K562 (cell line): ENCODE results near the gene CCDC196. TPM values are rescaled to one million over a fixed set of nuclear protein-coding genes. Genes with fewer than 3 reads are reported as not detected.

Experiments used
- ATAC-seq: fragments of 200-7000 bp; cut with Tn5 transposase; 3 replicates; pipeline ENCODE4 v1.9.1; 2020; ENCODE audit warnings: moderate library complexity
- BruUV-seq: library from RNA; stranded (reverse); fragments of 400-500 nt; replicated peaks from 2 replicates; lab custom pipeline; 2021; lab: Mats Ljungman, UMichigan
- CTCF ChIA-PET: fragments of 300-600 bp; formaldehyde crosslinking; extraction: SDS; loops from one replicate; lab custom pipeline; 2021; ENCODE audit warnings: low intra/inter-chr PET ratio; lab: Yijun Ruan, JAX
- POLR2A ChIA-PET: fragments of 300-600, 350-650 bp; sonication (Branson Sonifier 250); formaldehyde crosslinking; extraction: SDS; loops from one replicate; lab custom pipeline; 2021; ENCODE audit warnings: antibody characterized with exemption, inconsistent platforms; lab: Yijun Ruan, JAX
- DNase-seq, 4 experiments: peaks; one replicate each; pipeline versions ENCODE4 v3.0.0 to v3.0.0-alpha.2; 2011 to 2018; ENCODE audit warnings: low spot score in 3 of 4, mixed read lengths in 3 of 4; ENCODE audit errors: extremely low read depth in 1 of 4
- FAIRE-seq: peaks from 2 replicates; lab custom pipeline; 2011; peaks lifted over from hg19 to GRCh38; lab: Jason Lieb, UNC
- H2AFZ ChIP-seq: 2 replicates; pipeline ENCODE4 v1.6.0; 2011; ENCODE audit warnings: low read depth, low read length, control low read depth, inconsistent platforms
- H3K27ac ChIP-seq: fragments of 200-600 bp; 3 replicates; pipeline ENCODE4 v1.8.0; 2011; ENCODE audit warnings: low read depth, mild to moderate bottlenecking, control low read depth, inconsistent platforms, low read length, moderate library complexity, mixed read lengths; ENCODE audit errors: extremely low read depth
- H3K27me3 ChIP-seq, 2 experiments: fragments of 300-600 bp in 1 of 2; 2 replicates in 1 of 2; 3 replicates in 1 of 2; pipeline versions ENCODE4 v1.6.0 to v1.8.0; 2011; ENCODE audit warnings: inconsistent platforms in 2 of 2, low read length in 2 of 2, mild to moderate bottlenecking in 1 of 2, mixed read lengths in 1 of 2, moderate library complexity in 1 of 2; ENCODE audit not compliant: control insufficient read depth in 2 of 2, insufficient read depth in 2 of 2
- H3K36me3 ChIP-seq: fragments of 300-600 bp; 3 replicates; pipeline ENCODE4 v1.8.0; 2011; ENCODE audit warnings: mild to moderate bottlenecking, low read length, inconsistent platforms; ENCODE audit not compliant: control insufficient read depth, insufficient read depth
- H3K4me1 ChIP-seq, 2 experiments: fragments of 200-600 bp in 1 of 2; replicated peaks in 1 of 2; 2 replicates in 1 of 2; 3 replicates in 1 of 2; pipeline versions ENCODE4 v1.5.1 to v1.8.0; 2011; ENCODE audit warnings: inconsistent platforms in 2 of 2, low read length in 2 of 2, mild to moderate bottlenecking in 1 of 2, mixed read lengths in 1 of 2, moderate library complexity in 1 of 2; ENCODE audit not compliant: control insufficient read depth in 2 of 2, insufficient read depth in 2 of 2
- H3K4me2 ChIP-seq: 2 replicates; pipeline ENCODE4 v1.6.1; 2011; ENCODE audit warnings: low read length, control low read depth, inconsistent platforms, mixed read lengths; ENCODE audit not compliant: insufficient read depth
- H3K4me3 ChIP-seq: fragments of 200-600 bp; sonication (generic), shearing (Covaris generic); 2 replicates; pipeline ENCODE4 v1.5.1; 2016; ENCODE audit warnings: control low read depth, inconsistent platforms
- H3K79me2 ChIP-seq: fragments of 200-600 bp; 3 replicates; pipeline ENCODE4 v1.8.0; 2011; ENCODE audit warnings: low read length, inconsistent platforms; ENCODE audit not compliant: control insufficient read depth, insufficient read depth
- H3K9ac ChIP-seq, 2 experiments: 2 replicates each; pipeline versions ENCODE4 v1.6.0 to v1.6.1; 2011; ENCODE audit warnings: low read depth in 2 of 2, low read length in 2 of 2, control low read depth in 1 of 2, inconsistent platforms in 1 of 2, mild to moderate bottlenecking in 1 of 2, mixed read lengths in 1 of 2; ENCODE audit not compliant: insufficient read depth in 1 of 2
- H3K9me1 ChIP-seq: one replicate; pipeline ENCODE4 v1.6.0; 2011; ENCODE audit warnings: inconsistent platforms, mild to moderate bottlenecking, low read length, moderate library complexity; ENCODE audit not compliant: control insufficient read depth, insufficient read depth
- H3K9me3 ChIP-seq: replicated peaks from 2 replicates; pipeline ENCODE4 v1.5.1; 2011; ENCODE audit warnings: low read depth, low read length, inconsistent platforms; ENCODE audit not compliant: control insufficient read depth, insufficient read depth
- H4K20me1 ChIP-seq: replicated peaks from 2 replicates; pipeline ENCODE4 v1.6.1; 2011; ENCODE audit warnings: low read length, inconsistent platforms, mixed read lengths; ENCODE audit not compliant: control insufficient read depth, insufficient read depth
- CAMTA2 ChIP-seq: fragments of 250-450 bp; sonication (Bioruptor Pico); conservative IDR thresholded peaks from 2 replicates; pipeline ENCODE4 v1.5.1; 2022
- CHD1 ChIP-seq: fragments of 200-600 bp; sonication (generic); IDR thresholded peaks from one replicate; pipeline ENCODE4 v1.6.1; 2012; ENCODE audit warnings: mild to moderate bottlenecking, moderate library complexity, low read length, inconsistent platforms
- EHMT2 ChIP-seq: fragments of 450-650 bp; IDR thresholded peaks from 2 replicates; pipeline ENCODE4 v1.6.1; 2018; ENCODE audit warnings: antibody characterized with exemption
- ETV5 ChIP-seq: sonication (generic); formaldehyde crosslinking; IDR thresholded peaks from 2 replicates; pipeline ENCODE4 v1.4.0; 2020; ENCODE audit warnings: low read depth, mild to moderate bottlenecking, missing genetic modification reagents
- ETV6 ChIP-seq, 3 experiments: fragments of 150-350 bp in 1 of 3; sonication (generic) in 1 of 3; formaldehyde crosslinking in 1 of 3; IDR thresholded peaks; 2 replicates each; pipeline versions ENCODE4 v1.6.1 to v1.8.0; 2014 to 2022; ENCODE audit warnings: borderline replicate concordance in 2 of 3, low read depth in 2 of 3, antibody characterized with exemption in 1 of 3, low read length in 1 of 3, mild to moderate bottlenecking in 1 of 3, missing genetic modification reagents in 1 of 3
- FOXM1 ChIP-seq, 2 experiments: fragments of 450-650 bp in 1 of 2; sonication (generic) in 1 of 2; formaldehyde crosslinking in 1 of 2; IDR thresholded peaks; 2 replicates each; pipeline versions ENCODE4 v1.6.1 to v1.9.0; 2017 to 2022; ENCODE audit warnings: low read depth in 2 of 2, mild to moderate bottlenecking in 2 of 2, missing genetic modification reagents in 1 of 2, moderate library complexity in 1 of 2
- MIER1 ChIP-seq: fragments of 450-650 bp; IDR thresholded peaks from 2 replicates; pipeline ENCODE4 v1.6.1; 2016; ENCODE audit warnings: antibody characterized with exemption, mild to moderate bottlenecking, low read depth
- NR2F6 ChIP-seq: fragments of 450-650 bp; formaldehyde crosslinking; IDR thresholded peaks from 2 replicates; pipeline ENCODE4 v1.4.0; 2020; ENCODE audit warnings: mild to moderate bottlenecking
- SMARCA5 ChIP-seq: fragments of 450-650 bp; IDR thresholded peaks from 2 replicates; pipeline ENCODE4 v1.6.1; 2016
- SRF ChIP-seq, 2 experiments: fragments of 250-450, 450-650 bp in 1 of 2; sonication (Bioruptor Pico) in 1 of 2; sonication (generic) in 1 of 2; formaldehyde crosslinking; IDR thresholded peaks; 2 replicates each; pipeline versions ENCODE4 v1.5.0 to v1.5.1; 2020 to 2022; ENCODE audit warnings: mild to moderate bottlenecking in 1 of 2, missing genetic modification reagents in 1 of 2
- ZNF589 ChIP-seq: fragments of 200-800 bp; sonication (Bioruptor generic); IDR thresholded peaks from 2 replicates; pipeline ENCODE4 v1.6.1; 2016; ENCODE audit warnings: low read depth, missing genetic modification characterization, missing compliant biosample characterization
- ZNF696 ChIP-seq: fragments of 250-450 bp; sonication (Bioruptor Pico); conservative IDR thresholded peaks from 2 replicates; pipeline ENCODE4 v1.4.0; 2020; ENCODE audit warnings: mild to moderate bottlenecking, moderate library complexity
- whole genome bisulfite sequencing: fragments of 100-300 bp; shearing (Covaris generic); methylation state at CpG from one replicate; pipeline ENCODE4 v1.1.6; 2016; ENCODE audit warnings: low coverage, mixed read lengths; ENCODE audit not compliant: insufficient coverage; ENCODE audit errors: missing lambda C conversion rate; 5-methylcytosine and 5-hydroxymethylcytosine counted together
- in situ Hi-C: fragments of 300-500 bp; cut with MboI; formaldehyde crosslinking; loops from 4 replicates; pipeline ENCODE4 v1.15.0; 2018; ENCODE audit warnings: inconsistent platforms, mixed read lengths
- intact Hi-C: fragments of 100-400 bp; cut with micrococcal nuclease; formaldehyde crosslinking; loops from 2 replicates; pipeline ENCODE4 v1.14.2; 2022
- polyA plus RNA-seq, 8 experiments: library from polyadenylated mRNA; depleted of rRNA in 4 of 8; stranded (reverse) in 5 of 8; unstranded in 3 of 8; fragments of >200 nt; fragmentation: Nextera tagmentation in 2 of 8; fragmentation: Illumina TruSeq in 1 of 8; extraction: Ambion mirVana in 2 of 8; extraction: Trizol in 1 of 8; gene quantifications; 2 replicates each; pipeline versions ENCODE4 v1.2.1 to v1.2.3, GENCODE V29; 2011 to 2014; ENCODE audit warnings: inconsistent platforms in 1 of 8, missing spikeins in 1 of 8
- total RNA-seq, 7 experiments: library from RNA; depleted of rRNA in 6 of 7; stranded (reverse); fragments of >200 nt in 6 of 7; fragmentation: Illumina TruSeq in 2 of 7; extraction: Trizol in 2 of 7; gene quantifications; 2 replicates each; pipeline versions ENCODE4 v1.2.1 to v1.2.3, GENCODE V29; 2011 to 2021; ENCODE audit warnings: low replicate concordance in 1 of 7
- TF ChIP-seq, protein P1 (sequence below), 3 experiments: fragments of 200-800 bp in 1 of 3; sonication (Bioruptor generic) in 1 of 3; sonication (generic) in 1 of 3; formaldehyde crosslinking in 1 of 3; IDR thresholded peaks; 2 replicates each; pipeline versions ENCODE4 v1.6.1 to v1.8.0; 2016 to 2022; ENCODE audit warnings: mild to moderate bottlenecking in 2 of 3, missing compliant biosample characterization in 2 of 3, missing genetic modification characterization in 2 of 3, missing genetic modification reagents in 1 of 3

CCDC196 gene
- total and polyA plus RNA-seq, 9 of the 15 experiments (the other 6 are each of a cell fraction or from before 2014, with no cell fraction given) = not detected

DNA sequence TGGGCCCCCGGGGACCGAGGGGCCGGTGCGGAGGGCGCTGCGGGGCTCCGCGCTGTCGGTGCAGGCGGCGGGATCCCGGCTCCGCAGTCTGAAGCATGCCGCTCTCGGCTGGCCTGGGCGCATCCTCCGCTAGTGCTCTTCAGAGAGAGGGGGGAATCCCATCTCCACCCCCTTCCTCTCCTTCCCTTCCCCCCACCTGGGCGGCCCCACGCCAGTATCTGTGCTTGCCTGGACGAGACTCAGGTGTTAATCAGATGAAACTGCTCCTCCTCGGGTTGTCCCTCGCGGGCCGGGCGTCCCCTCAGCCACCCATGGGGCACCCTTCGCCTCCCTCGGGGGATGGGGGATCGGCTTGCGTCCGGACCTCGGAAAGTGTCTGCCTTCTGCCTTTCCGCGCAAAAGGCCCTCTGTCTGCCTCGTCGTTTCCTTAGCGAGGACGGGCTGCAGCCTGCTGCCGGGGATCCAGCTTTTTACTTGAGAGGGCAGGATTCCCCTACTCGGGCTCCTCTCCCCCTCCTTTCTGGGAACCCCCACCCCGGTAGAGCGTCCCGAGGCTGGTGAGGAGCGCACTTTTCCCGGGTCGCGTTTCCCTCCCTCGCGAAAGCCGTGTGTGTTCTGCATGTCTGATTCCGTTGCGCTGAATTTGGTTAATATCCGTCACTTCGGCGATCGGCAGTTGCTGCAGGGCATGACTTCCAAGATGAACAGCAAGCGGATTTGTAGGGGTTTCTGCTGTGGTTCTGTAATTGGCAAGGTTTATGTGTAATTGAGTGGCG, 22.9 kb downstream of the CCDC196 start (continued):
- TF ChIP-seq, protein P1, sequence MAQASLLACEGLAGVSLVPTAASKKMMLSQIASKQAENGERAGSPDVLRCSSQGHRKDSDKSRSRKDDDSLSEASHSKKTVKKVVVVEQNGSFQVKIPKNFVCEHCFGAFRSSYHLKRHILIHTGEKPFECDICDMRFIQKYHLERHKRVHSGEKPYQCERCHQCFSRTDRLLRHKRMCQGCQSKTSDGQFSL (CRISPR knock-in tag; IDR thresholded peaks at IDR 0.05) = no peak
- TF ChIP-seq, protein P1 (tag; IDR thresholded peaks at IDR 0.05) = no peak
- TF ChIP-seq ZNF589 (CRISPR knock-in tag) (no peak), ETV5 (CRISPR knock-in tag) (no peak), ETV6 (IDR thresholded peaks at IDR 0.05; ENCODE audit: borderline replicate concordance in 1 of 2, low read depth in 2 of 2, low read length in 1 of 2) (no peak), ETV6 (CRISPR knock-in tag; IDR thresholded peaks at IDR 0.05; ENCODE audit: borderline replicate concordance) (no peak)

DNA sequence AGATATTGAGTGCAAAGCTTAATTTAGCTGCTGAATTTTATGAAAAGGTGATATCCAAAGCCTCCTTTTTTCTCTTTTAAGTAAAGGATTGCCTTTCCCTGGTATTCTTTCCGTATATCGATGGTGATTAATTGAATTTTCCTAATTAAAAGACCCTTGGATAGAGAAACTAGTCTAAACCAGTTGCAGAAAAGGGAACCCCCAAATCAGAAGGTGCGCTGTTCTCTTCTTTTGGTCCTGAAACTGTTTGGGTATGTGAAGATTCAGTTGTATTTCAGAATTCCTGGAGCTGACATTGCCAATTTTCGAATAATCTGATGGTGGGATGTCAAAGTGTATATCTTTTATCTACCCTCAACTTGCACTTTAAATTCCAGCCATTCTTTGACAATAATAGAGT, 23.7 kb downstream of the CCDC196 start:
- peaks cover 10% of the 10 kb centered on the region; the same call in 1 of the 2 replicates for H4K20me1 ChIP-seq
- ChIA-PET POLR2A (no interaction called here), CTCF (no interaction called here)
- H3K79me2 ChIP-seq = peaks cover 55% of the 10 kb centered on the region
- no peak overlapping the region for H3K27ac ChIP-seq
- intact Hi-C loops (no loop called here), in situ Hi-C loops (no loop called here)
- ATAC-seq (no peak), DNase-seq (no peak), FAIRE-seq (no peak)
- H3K9ac ChIP-seq = no peak overlapping the region
- H2AFZ ChIP-seq = no peak overlapping the region
- no peaks in the 10 kb centered on the region for H3K27me3 ChIP-seq
- no peaks in the 10 kb centered on the region for H3K9me1 ChIP-seq
- peaks cover 0 to 24% of the 10 kb centered on the region in 2 experiments; a peak in 3 of 5 replicates for H3K4me1 ChIP-seq
- no peak overlapping the region for H3K4me2 ChIP-seq
- peak overlapping the region; percentile 54; the same call in 1 of the 2 replicates for H3K4me3 ChIP-seq
- no peaks in the 10 kb centered on the region for H3K36me3 ChIP-seq
- WGBS = 20% methylated on average over 4 of the region's 4 CpGs
- BruUV-seq = TSS peak; percentile 39
- no peaks in the 10 kb centered on the region for H3K9me3 ChIP-seq
- no peak for TF ChIP-seq CAMTA2 (CRISPR knock-in tag)
- TF ChIP-seq MIER1 = peak; percentile 54; the same call in 1 of the 2 replicates
- no peak for TF ChIP-seq CHD1
- no peak for TF ChIP-seq SMARCA5
- TF ChIP-seq NR2F6 (CRISPR knock-in tag) = no peak
- no peak for TF ChIP-seq FOXM1 (IDR thresholded peaks at IDR 0.05; ENCODE audit: low read depth)
- no peak for TF ChIP-seq FOXM1 (CRISPR knock-in tag; IDR thresholded peaks at IDR 0.05; ENCODE audit: low read depth)
- TF ChIP-seq SRF (CRISPR knock-in tag; IDR thresholded peaks at IDR 0.05) = no peak
- TF ChIP-seq ZNF696 (CRISPR knock-in tag) = no peak
- 0 out of 2 replicates have a peak, but pooled peaks have one; percentile 26 for TF ChIP-seq EHMT2
